GM19467 (cell line): ENCODE measurements around the gene GSC.

Source experiments
- ATAC-seq: cut with Tn5 transposase; IDR thresholded peaks from one replicate; pipeline ENCODE4 v1.9.1; 2021; ENCODE audit warnings: mild to moderate bottlenecking, moderate library complexity; ENCODE audit not compliant: unreplicated experiment

Gene GSC

DNA sequence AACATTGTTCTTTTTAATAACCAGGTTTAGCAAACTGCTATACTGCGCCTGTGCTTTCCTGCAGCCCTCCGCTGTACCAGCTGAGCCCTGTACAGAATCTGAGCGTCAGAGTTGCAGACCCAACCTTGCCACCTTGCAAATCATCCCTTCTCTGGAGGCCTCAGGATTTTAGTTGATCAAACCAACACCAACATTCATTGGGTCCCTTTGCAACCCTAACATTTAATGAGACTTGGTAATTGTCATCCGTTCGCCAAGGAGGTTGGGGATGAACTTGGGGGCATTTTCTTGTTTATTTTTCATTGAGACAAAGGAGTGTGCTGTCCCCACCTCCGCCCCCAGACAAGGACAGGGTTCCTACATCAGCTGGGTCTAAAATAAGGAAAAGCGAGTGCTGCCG is 2.6 kb upstream of the GSC start:
- ATAC-seq, result no peak

GRCh38 chr14:94771906-94772490 is 2.1 kb upstream of the GSC start:
- ATAC-seq, result no peak

DNA sequence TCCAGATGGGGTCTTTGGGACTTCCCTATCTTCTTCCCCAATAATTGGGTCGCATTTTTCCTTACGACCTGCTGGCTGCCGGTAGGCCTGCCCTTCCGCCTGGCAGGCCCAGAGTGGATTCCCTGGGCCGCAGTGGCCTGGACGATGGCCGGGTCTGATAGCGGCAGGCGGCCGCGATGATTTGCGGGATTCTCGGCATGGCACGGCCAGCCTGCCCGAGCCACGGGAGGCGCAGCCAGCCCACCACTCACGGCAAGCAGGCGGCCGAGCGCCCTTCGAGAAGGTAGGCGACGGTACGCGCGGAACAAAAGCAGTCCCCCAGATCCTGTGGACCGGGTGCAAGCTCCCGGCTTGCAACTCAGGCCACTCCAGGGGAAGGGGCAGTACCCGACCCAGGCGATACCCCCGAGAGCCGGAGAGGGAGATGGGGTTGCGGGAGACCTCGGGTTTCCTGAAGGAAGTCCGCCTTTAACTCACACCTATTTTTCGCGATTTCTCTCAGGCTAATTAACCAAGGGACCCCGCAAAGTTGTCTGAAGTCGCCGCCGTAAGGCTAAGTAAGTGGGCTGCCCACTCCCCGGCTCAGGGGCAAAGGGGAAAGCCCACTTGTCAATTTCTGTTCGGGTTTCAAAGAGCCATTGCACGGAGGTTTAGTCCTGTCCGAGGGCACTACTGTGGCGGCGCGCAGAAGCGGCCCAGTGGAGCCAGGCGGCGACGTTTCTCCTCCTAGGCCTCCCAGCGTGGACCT is 1.4 kb upstream of the GSC start:
- no peak for ATAC-seq

DNA sequence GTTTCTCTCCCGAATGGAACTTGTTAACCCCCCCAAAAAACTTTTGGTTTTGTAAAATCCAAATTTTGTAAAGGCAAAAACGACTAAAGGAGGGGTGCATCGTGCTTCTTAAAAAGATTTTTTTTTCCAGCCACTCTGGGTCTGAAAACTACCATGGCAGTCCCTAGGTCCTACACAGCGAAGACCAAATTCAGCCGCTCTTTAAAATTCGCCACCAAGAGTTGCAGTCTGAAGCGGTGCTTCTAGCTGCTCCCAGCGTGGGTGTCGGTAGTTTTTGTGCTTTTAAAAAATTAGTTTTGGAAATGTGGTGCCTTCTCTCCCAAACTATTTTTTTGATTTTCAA is 873 bp upstream of the GSC start:
- ATAC-seq, result no peak

GRCh38 chr14:94770251-94770749 is 387 bp upstream of the GSC start:
- ATAC-seq, result no peak

DNA sequence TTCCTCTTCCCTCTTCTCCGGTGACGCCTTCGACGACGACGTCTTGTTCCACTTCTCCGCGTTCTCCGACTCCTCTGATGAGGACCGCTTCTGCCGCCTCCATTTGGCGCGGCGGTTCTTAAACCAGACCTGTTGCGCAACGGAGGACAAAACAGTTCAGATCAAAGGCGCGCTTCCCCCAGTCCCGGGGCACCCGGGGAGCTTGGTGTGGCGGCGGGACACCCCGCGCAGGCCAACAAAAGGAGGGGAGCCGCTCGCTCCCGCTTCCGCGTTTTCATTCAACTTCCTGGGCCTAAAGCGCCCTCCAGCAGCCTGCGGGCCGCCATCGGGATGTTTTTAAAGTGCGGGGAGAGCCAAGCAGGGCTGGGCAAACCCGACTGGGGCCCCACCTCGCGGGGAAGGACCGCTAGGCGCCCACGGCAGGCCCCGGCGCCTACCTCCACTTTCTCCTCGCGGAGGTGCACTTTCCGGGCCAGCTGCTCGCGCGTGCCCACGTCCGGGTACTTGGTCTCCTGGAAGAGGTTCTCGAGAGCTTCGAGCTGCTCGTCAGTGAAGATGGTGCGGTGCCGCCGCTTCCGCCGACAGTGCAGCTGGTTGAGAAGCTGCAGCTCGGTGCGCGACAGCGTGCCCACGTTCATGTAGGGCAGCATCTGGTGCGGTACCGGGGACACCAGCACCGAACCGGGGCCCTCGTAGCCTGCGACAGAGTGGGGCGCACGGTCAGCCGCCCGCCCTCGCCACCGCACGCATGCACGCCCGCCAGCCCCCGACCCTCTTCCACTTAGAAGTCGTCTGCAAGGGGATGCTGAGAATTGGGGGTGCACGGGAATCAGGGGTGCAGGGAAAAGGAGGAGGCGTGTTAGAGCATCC is 1.2 kb downstream of the GSC start:
- no peak for ATAC-seq

DNA sequence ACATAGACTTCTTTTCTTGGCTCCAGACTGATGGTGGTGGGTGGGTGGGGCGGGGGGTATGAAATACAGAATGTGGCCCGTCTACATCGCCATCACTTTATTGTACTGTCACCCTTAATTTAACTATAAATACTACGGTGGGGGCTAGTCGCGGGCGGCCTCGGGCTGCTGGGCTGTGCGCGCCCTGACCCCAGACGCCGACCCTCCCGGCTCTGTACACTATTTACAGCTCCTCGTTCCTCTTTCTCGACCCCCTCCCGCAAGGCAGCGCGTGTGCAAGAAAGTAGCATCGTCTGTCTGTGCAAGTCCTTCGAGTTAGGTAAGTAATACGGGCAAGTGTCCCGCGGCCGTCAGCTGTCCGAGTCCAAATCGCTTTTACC is 1.8 kb downstream of the GSC start:
- no peak for ATAC-seq

DNA sequence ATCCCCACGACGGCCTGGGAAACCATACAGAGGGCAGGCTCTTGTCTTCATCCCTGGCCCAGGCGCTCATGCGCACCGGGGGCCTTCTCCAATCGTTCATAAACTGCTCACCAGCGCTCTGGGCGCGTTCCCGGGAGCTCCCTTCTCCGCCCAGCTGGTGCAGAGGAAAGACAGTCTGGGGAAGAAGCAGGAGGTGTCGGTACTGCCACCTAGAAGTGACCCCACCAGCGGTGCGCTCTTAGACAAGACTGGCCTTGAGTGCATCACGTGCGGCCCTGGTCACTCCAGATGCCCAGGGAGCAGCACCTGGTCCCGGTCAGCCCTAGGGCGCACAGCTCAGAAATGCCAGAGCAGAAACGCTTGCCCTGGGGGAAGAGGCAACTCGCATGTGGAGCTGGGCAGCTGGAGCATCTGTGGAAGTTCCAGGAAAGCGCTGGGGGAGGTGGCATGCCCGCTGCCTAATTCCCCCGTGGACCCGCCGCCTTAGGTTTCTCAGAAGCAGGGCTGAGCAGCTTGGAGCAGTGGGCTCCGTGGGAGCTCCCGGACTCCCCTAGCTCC is 2.5 kb downstream of the GSC start:
- ATAC-seq, result no peak

DNA sequence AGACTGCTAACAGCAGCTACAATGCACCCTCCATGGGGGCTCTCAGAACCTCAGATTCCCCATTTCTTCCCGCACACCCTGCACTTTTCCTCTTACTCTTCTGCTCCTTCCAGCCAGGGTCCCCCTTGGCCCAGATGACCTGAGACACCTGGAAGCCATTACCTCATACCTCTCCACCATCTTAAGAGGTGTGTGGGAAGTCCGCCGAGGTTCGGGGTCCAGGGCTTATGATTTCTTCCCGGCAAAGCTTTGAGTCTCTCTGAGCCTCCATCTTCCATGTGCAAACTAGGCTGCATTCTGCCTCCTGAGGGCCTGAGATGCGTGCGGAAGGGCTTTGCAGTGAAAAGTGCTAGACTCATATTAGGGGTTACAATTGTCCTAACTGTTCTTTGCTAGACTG is 5.3 kb downstream of the GSC start:
- ATAC-seq, result no peak

DNA sequence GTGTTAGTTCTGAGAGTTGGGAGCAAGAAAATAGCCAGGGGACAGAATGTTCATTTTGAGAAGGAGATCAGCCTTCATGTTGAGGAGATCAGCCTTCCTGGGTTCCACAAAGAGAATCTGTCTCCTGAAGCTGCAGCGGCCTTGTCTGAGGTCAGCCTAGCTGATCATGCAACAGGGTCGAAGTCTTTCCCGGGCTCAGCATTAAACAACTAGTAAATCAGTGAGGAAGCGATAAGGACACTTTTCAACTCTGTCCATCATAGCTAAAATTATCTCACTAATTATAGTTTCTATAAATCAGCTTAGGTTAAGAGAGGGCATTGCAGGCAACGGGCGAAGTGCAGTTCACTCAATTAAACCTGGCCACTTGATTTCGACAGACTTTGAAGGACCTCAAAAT is 7.5 kb downstream of the GSC start:
- no peak for ATAC-seq

- no peak for ATAC-seq
Measured at GRCh38 chr14:94761997-94762377, 7.9 kb downstream of the GSC start.

- no peak for ATAC-seq
Measured at GRCh38 chr14:94761348-94761996, 8.4 kb downstream of the GSC start.

GRCh38 chr14:94756310-94756882 is 13.5 kb downstream of the GSC start:
- ATAC-seq, result no peak

GRCh38 chr14:94754391-94754942 is 15.4 kb downstream of the GSC start:
- no peak for ATAC-seq

DNA sequence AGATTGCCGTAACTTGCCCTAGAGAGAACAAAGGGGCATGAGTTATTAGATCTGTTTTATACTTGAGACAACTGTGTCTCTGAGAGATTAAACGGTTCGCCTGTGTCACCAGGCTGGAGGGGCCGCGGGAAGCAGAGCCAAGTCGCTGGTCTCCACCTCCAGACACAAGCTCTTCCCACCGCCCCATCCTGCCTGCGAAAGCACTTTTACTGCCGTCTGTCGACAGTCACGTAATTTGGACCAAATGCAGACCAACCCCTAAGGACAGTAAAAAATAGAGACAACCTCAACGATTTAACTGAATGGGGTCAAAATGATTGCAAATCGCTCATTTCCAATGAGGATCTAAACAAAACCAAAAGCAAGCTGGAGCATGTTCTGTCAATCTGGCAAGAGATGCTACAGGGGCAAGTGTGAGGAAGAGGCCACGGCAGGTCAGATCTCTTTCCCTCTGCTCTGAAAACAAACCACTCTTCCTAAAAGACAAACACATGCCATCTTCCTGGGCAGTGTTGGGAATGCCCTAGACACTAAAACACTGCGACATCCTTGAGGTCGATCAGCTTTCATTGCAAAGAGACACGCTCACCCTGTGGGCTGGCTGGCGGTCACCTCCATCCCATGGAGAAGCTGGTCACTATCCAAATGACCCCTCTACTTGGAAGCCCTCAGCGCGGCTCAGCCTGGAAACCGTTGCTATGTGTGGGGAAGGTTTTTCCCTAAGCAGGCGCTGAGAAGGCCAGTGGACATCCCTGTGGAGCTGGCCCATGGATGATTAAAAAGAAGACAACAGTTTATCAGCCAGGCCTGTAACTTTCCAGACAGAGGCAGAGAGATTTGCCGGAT is 17.1 kb downstream of the GSC start:
- ATAC-seq, result no peak

DNA sequence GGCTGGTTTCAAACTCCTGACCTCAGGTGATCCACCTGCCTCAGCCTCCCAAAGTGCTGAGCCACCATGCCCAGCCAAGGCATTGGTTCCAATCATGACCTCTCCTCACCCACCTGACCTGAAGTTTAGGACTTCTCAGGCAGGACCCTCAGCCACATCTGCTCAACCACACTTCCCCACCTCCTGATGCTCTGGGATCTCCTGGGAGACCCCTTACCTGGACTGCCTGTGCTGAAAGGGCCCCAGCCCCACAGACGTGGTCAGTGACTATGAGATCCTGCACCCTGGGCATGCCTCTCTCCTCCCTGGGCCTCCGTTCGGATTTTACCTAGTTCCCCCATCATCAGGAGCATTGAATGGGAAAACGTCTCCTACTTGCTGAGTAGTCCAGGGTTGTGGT is 18.0 kb downstream of the GSC start:
- ATAC-seq, result no peak

DNA sequence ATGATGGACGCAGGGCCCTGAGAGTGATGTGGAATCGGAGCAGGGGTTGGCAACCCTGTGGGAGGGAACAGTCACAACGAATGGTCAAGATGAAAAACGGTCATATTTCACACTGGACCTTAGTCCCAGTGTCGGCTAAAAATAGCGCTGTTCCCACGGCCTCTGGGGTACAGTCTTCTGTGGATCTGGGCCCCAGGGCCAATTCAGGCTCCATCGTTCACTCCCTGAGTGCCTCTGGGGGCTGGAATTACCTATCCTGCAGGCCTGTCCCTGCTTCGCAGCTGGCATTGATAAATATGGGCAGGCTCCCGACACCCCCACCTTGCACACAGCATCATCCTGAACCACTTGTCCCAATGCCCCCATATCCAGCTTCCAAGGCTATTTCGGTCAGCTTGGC is 18.6 kb downstream of the GSC start:
- ATAC-seq, result no peak

DNA sequence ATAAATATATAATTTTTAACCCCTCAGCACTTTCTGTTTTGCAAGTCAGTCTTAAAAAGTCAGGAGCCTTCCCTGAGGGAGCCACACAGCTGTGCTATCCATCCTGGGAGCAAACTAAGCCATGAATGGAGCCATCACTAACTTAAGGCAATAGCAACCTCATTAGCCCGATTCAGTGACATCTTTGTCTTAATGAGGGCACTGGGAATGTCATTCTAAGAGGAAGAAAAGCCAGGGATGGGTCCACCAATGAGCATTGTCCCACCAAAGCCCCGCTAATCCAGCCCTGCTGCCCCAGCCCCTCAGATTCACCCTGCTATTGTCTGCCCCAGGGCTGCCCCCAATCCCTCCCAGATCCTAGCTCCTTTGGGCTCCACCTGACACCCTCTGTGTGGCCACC is 19.5 kb downstream of the GSC start:
- ATAC-seq, result no peak

- ATAC-seq, result no peak
Measured at GRCh38 chr14:94748667-94749347, 21.1 kb downstream of the GSC start.
